ENCODE data around the gene LRRK2.

LRRK2 gene

DNA sequence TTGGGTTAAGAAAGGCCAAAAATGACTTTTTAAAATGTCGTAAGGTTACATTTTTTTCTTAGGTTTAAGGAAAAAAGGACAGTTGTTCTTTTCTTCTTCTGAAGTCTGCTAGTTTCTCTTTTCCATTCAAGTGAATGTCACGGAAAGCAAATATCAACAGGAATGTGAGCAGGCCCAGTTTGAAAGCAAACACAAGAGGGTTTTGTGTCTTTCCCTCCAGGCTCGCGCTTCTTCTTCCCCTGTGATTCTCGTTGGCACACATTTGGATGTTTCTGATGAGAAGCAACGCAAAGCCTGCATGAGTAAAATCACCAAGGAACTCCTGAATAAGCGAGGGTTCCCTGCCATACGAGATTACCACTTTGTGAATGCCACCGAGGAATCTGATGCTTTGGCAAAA is 85.4 kb downstream of the LRRK2 start:
- no peak for ATAC-seq
- H3K27me3 Mint-ChIP-seq: no peaks in the 10 kb centered on the region
- peaks cover 27% of the 10 kb centered on the region for H3K4me1 Mint-ChIP-seq
- H3K4me3 Mint-ChIP-seq: no peak overlapping the region
- H3K36me3 Mint-ChIP-seq: peaks cover 33% of the 10 kb centered on the region
- H3K27ac Mint-ChIP-seq: no peak overlapping the region
- H3K9me3 Mint-ChIP-seq: no peaks in the 10 kb centered on the region

DNA sequence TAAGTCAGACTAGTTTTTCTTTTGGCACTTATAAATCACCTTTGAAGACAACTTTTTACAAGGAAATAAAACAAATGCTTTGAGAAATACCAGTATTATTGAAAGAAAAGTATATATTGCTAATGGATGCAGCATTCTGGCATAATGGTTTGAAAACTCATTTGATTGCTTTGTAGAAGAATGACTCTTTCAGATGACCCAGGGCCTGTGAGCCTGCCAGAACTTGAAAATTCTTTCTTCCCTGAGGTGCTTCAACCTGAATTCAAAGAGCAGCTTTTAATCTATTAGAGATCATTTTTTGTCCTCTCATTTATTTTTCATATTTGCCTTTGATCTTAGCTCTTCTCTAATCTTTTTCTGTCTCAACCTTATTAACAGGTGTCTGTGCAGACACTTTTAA is 87.4 kb downstream of the LRRK2 start:
- H3K9me3 Mint-ChIP-seq: no peaks in the 10 kb centered on the region
- H3K4me3 Mint-ChIP-seq: no peak overlapping the region
- H3K4me1 Mint-ChIP-seq: peaks cover 29% of the 10 kb centered on the region
- H3K36me3 Mint-ChIP-seq: peaks cover 23% of the 10 kb centered on the region
- peak overlapping the region; percentile 77 for H3K27ac Mint-ChIP-seq
- ATAC-seq: no peak
- H3K27me3 Mint-ChIP-seq: no peaks in the 10 kb centered on the region

DNA sequence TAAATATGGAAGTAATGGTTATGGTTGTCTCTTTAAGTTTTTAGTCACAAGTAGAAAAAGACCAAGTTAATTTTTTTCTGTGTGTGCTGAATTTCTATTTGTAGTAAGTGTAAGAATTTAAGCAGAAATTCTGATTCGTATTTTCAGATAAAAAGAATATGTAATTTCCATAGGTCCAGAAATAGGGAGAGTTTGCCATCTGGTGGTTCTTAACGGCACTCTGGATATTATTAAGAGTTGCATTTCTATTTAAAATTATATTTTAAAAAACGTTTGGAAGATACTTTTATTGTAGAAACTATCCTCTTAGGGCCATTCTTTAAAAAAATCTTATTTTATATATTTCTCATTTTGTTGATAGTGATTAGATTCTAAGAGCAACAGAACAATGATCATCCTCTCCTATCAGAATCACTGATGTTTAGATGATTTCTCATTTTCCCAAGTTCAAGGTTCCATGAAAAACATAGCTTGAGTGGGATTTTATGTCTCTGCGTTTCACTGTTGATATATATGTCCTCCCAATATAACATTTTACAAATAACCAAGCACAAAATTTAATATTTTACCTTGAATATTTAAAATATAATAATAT is 88.3 kb downstream of the LRRK2 start:
- Mint-ChIP-seq H3K4me3 (no peak overlapping the region), H3K27me3 (no peaks in the 10 kb centered on the region), H3K36me3 (peaks cover 23% of the 10 kb centered on the region), H3K4me1 (peaks cover 29% of the 10 kb centered on the region), H3K9me3 (no peaks in the 10 kb centered on the region), H3K27ac (peak overlapping the region; percentile 77)
- no peak for ATAC-seq

DNA sequence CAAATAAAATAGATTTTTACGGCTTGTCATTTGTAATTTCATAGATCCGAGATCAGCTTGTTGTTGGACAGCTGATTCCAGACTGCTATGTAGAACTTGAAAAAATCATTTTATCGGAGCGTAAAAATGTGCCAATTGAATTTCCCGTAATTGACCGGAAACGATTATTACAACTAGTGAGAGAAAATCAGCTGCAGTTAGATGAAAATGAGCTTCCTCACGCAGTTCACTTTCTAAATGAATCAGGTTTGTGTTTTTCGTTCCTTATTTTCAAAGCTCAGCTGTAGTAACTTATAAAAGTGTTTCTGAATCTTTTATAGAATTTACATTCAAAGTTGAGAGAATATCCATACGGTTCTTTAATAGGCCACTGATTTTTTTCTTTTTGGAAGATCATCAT is 89.1 kb downstream of the LRRK2 start:
- Mint-ChIP-seq H3K4me1 (peaks cover 29% of the 10 kb centered on the region), H3K27me3 (no peaks in the 10 kb centered on the region), H3K27ac (peak overlapping the region; percentile 79), H3K9me3 (no peaks in the 10 kb centered on the region), H3K36me3 (peaks cover 27% of the 10 kb centered on the region), H3K4me3 (peak overlapping the region; percentile 52)
- ATAC-seq: peak; percentile 82

DNA sequence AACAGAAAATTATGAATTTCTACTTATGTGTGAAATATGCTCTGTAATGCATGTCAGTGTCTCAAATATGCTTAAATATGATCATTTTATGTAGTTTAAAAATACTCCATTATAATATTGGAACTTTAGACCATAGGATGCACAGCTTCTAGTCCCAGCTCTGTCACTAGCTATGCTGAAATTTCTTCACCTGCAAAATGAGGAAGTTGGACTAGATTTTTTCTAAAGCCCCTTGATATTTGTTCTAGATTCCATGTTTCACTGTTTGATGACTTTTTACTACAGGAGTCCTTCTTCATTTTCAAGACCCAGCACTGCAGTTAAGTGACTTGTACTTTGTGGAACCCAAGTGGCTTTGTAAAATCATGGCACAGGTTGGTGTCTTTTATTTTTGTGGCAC is 90.1 kb downstream of the LRRK2 start:
- peak; percentile 55 for ATAC-seq
- Mint-ChIP-seq H3K9me3 (no peaks in the 10 kb centered on the region), H3K4me3 (peak overlapping the region; percentile 52), H3K27ac (peak overlapping the region; percentile 79), H3K36me3 (peaks cover 18% of the 10 kb centered on the region), H3K4me1 (peaks cover 29% of the 10 kb centered on the region), H3K27me3 (no peaks in the 10 kb centered on the region)

DNA sequence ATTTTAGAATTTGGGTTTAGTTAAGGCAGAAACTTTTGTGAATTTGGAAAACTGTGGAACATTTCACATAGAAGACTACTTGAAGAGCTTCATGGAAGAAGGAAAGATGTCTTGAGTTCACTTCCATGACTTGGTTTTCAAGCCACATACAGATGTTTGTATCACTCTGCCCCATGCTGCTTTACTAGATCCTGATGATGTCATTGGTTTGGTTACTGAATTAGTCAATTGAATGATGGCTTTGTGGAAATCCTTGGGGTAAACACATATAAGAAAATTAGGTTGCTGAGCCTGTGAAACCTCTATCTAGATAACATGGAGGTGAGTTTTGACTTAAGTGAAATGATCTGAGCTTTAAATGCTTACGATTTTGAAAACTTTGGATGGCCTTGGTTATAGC is 90.6 kb downstream of the LRRK2 start:
- Mint-ChIP-seq H3K4me1 (peaks cover 29% of the 10 kb centered on the region), H3K4me3 (peak overlapping the region; percentile 18), H3K27ac (peak overlapping the region; percentile 79), H3K27me3 (no peaks in the 10 kb centered on the region), H3K9me3 (no peaks in the 10 kb centered on the region), H3K36me3 (peaks cover 18% of the 10 kb centered on the region)
- ATAC-seq: no peak

DNA sequence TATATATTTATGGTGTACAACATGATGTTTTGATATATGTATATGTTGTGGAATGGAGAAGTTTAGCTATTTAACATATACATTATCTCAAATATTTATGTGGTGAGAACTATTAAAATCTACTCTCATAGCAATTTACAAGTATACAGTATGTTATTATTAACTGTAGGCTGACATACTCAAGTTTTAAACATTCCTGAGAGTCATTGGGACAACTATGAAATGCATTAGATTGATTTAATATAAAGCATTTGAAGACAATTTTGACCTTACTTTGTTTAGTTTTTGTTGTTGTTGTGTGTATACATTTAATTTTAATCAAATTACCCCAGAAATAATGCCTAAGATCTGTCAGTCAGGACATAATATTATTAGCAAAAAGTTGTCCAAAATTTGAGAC is 99.5 kb downstream of the LRRK2 start:
- H3K9me3 Mint-ChIP-seq: peaks cover 3% of the 10 kb centered on the region
- H3K4me3 Mint-ChIP-seq: no peak overlapping the region
- H3K27ac Mint-ChIP-seq: no peak overlapping the region
- H3K36me3 Mint-ChIP-seq: peaks cover 39% of the 10 kb centered on the region
- H3K4me1 Mint-ChIP-seq: no peaks in the 10 kb centered on the region
- H3K27me3 Mint-ChIP-seq: no peaks in the 10 kb centered on the region
- no peak for ATAC-seq

DNA sequence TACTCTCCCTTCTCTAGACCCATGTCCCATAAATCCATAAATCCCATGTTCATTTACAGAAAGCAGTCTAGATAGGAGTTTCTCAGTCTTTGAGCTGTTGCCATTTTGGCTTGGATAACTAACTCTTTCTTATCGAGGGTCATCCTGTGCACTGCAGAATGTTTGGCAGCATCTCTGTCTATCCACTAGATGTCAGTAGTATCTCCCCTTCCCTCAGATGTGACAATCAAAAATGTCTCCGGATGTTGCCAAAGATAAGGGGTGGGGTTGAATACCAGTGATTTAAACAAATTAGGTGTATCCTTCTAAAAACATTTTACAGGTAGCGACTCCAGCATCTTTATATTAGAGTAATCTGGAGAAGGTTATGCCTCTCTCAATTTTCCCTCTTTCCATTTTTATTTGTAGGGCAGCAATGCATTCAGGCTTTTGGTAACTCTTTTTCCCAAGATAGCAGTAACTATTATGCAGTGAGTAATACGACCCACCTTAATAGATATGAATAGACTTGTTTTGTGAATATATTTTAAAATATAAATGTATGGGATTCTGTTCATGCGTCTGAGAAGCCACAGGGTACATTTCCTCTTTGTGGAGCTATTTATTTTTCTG is 100.7 kb downstream of the LRRK2 start:
- Mint-ChIP-seq H3K4me1 (no peaks in the 10 kb centered on the region), H3K4me3 (no peak overlapping the region), H3K27me3 (no peaks in the 10 kb centered on the region), H3K27ac (no peak overlapping the region), H3K9me3 (peaks cover 3% of the 10 kb centered on the region), H3K36me3 (peaks cover 49% of the 10 kb centered on the region)
- peak; percentile 66 for ATAC-seq

DNA sequence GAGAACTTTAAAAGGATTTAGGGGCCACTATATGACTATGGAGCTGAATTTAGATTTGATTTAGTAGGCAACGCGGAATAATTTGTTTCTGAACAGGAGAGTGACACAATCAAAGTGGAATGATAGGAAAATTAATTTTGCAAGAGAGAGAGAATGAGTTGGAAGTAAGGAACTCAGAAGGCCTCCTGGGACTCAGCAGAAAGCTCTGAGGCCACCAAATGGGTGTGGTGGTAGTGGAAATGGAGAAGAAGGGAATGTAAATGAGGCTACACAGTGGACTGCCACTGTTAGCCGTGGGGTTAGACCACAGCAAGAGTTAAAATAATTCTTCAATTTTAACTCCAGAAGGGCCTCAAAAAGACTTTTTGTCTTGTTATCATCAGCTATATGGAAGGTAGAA is 102.7 kb downstream of the LRRK2 start:
- Mint-ChIP-seq H3K4me3 (no peak overlapping the region), H3K4me1 (no peaks in the 10 kb centered on the region), H3K27me3 (no peaks in the 10 kb centered on the region), H3K9me3 (peaks cover 3% of the 10 kb centered on the region), H3K27ac (no peak overlapping the region), H3K36me3 (peaks cover 59% of the 10 kb centered on the region)
- no peak for ATAC-seq

DNA sequence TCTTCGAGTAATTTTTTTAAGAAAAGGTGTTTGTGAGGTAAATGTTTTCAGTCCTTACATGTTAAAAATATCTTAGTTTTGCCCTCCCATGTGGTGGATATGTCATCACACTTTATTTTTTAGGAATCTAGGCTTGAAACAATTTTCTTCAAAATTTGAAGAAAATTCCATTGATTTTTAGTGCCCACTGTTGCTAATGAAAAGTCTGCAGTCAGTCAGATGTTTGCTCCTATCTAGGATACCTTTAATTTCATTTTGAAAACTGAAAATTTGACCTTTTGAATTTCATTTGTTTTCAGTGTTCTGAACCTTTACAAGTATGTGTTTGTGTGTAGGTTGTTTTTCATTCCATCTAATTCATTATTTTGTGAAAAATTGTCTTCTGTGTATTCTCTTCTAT is 105.4 kb downstream of the LRRK2 start:
- Mint-ChIP-seq H3K9me3 (peaks cover 3% of the 10 kb centered on the region), H3K4me3 (no peak overlapping the region), H3K36me3 (peaks cover 73% of the 10 kb centered on the region), H3K27me3 (no peaks in the 10 kb centered on the region), H3K4me1 (no peaks in the 10 kb centered on the region), H3K27ac (no peak overlapping the region)
- no peak for ATAC-seq

DNA sequence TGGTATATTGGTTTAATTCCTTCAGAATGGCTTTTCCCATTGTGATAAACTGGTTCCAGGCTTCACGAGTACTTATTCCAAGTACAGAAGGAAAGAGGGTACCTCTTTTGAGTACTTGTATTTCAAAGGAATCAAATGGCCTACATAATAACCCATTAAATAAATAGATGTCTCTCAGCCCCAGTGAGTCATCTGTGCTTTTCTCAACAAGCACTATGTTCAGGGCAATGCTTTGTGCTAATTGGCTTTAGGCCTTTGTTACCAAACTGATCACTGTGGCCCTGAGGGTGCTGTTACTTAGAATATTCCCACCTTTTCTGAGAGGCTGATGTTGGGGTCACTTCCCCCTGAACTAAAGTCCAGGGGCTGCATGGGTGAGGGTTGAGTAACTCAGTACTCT is 107.1 kb downstream of the LRRK2 start:
- no peak overlapping the region for H3K27ac Mint-ChIP-seq
- no peaks in the 10 kb centered on the region for H3K27me3 Mint-ChIP-seq
- no peak for ATAC-seq
- peaks cover 3% of the 10 kb centered on the region for H3K9me3 Mint-ChIP-seq
- peaks cover 78% of the 10 kb centered on the region for H3K36me3 Mint-ChIP-seq
- no peaks in the 10 kb centered on the region for H3K4me1 Mint-ChIP-seq
- H3K4me3 Mint-ChIP-seq: no peak overlapping the region

DNA sequence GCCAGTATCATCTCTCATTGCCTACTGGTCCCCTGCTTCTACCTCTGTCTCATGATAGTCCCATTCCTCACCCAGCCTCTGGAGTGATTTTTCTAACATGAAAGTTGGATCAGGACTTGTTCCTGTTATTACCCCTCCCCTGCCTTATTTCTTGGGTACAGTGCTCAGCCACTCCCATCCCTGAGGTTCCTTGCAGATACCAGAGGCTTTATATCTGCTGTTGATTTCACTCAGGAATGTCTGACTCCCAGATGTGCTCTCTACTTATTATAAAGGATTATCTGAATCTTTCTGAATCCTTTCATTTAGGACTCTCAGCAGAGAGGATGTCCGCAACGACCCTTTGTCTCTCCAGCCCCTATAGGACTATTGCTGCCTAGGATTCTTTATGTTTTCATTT is 111.2 kb downstream of the LRRK2 start:
- ATAC-seq: no peak
- Mint-ChIP-seq H3K4me1 (no peaks in the 10 kb centered on the region), H3K9me3 (no peaks in the 10 kb centered on the region), H3K27ac (no peak overlapping the region), H3K36me3 (peaks cover 60% of the 10 kb centered on the region), H3K4me3 (no peak overlapping the region), H3K27me3 (no peaks in the 10 kb centered on the region)

DNA sequence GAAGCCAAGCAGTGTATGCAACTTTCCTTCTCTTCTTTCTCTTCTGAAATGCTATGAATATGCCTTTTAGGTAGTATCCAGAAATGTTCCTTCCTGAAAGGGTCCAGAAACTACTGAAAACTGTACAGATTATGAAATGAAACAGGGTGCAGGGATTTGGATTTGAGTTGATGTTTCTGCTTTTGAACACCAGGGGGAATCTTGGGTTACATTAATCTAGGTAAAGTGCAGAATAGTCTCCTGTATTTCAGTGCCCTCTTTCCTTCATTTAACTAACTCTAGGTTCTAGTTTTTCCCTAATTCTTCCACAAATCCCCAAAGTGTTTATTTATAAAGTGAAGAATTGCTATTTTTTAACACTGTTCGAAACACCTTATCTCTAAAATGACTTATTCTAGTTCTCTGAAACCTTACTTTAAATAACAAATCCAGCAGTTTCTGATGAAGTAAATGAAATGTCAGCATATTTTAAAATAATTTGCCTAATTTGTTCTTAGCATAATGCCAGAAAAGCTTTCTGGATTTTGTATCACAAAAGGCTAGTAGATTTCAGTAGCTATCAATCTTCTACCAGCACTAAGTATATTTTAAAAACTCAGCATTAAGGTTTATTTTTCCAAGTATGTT is 111.9 kb downstream of the LRRK2 start:
- no peaks in the 10 kb centered on the region for H3K27me3 Mint-ChIP-seq
- H3K27ac Mint-ChIP-seq: no peak overlapping the region
- ATAC-seq: no peak
- no peaks in the 10 kb centered on the region for H3K9me3 Mint-ChIP-seq
- H3K4me1 Mint-ChIP-seq: no peaks in the 10 kb centered on the region
- H3K36me3 Mint-ChIP-seq: peaks cover 61% of the 10 kb centered on the region
- H3K4me3 Mint-ChIP-seq: no peak overlapping the region

DNA sequence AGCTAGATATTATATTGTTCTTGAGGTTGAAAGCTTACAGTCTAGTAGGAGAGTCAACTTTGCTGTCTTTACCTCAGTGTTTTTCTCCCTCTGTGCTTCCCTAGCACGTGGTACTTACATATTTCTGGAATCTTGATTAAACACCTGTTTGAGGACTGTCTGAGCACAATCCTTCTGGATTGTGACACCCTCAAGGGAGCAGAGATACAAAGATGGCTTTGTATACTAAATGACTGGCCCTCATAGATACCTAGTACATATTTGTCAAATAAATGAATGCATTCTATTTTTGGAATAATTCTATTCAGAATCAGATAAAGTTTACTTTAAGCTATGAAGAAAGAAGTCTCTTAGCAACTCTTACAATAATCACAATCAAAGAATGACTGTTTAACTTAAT is 113.3 kb downstream of the LRRK2 start:
- Mint-ChIP-seq H3K9me3 (no peaks in the 10 kb centered on the region), H3K36me3 (peaks cover 60% of the 10 kb centered on the region), H3K4me3 (no peak overlapping the region), H3K4me1 (no peaks in the 10 kb centered on the region), H3K27ac (no peak overlapping the region), H3K27me3 (no peaks in the 10 kb centered on the region)
- no peak for ATAC-seq

DNA sequence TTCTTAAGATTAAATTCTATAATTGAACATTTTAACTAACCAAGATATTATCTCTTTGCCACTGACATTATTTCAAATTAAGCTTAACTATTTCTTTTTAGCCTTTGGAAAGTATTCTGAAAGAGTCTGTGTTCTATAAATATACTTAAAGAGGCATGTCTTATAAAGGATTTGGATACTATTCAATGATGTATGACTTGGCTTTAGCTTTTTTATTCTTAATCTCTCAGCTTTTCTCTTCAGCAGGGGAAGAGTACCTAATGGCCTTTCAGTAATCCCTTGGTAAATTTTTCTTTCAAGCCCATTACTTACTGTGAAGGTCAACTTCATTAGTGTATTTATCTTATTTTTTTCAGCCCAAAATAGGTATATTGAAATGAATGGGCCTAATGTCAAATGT is 113.8 kb downstream of the LRRK2 start:
- no peak overlapping the region for H3K4me3 Mint-ChIP-seq
- peaks cover 56% of the 10 kb centered on the region for H3K36me3 Mint-ChIP-seq
- H3K27me3 Mint-ChIP-seq: no peaks in the 10 kb centered on the region
- H3K27ac Mint-ChIP-seq: no peak overlapping the region
- no peaks in the 10 kb centered on the region for H3K4me1 Mint-ChIP-seq
- no peaks in the 10 kb centered on the region for H3K9me3 Mint-ChIP-seq
- no peak for ATAC-seq

DNA sequence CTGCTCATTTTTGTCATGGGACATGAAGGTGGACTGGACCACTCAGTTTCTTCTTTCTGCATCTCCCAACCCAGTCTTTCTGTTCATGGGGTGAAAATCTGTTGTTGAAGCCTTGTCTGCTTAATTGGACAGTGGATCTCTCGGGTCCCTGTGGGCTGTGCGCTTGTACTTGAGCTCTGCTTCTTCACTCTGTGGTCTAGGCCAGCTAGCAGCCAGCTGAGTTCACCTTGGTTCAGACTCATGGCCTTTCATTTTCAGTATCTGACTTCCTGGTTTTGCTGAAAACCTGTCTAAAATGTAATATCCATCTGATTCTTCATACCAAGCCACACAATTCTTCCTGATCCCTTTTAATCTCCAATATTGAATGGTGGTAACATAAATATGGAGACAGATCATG is 117.2 kb downstream of the LRRK2 start:
- H3K27ac Mint-ChIP-seq: peak overlapping the region; percentile 46
- H3K4me3 Mint-ChIP-seq: no peak overlapping the region
- no peaks in the 10 kb centered on the region for H3K4me1 Mint-ChIP-seq
- H3K9me3 Mint-ChIP-seq: no peaks in the 10 kb centered on the region
- no peak for ATAC-seq
- peaks cover 45% of the 10 kb centered on the region for H3K36me3 Mint-ChIP-seq
- no peaks in the 10 kb centered on the region for H3K27me3 Mint-ChIP-seq
